A673 (cell line): ENCODE results near the gene TIMP4.

ENCODE experiments used
- EZH2 ChIP-seq: fragments of 200-600 bp; sonication (generic); IDR thresholded peaks from 2 replicates; pipeline ENCODE4 v1.6.1; 2017; ENCODE audit warnings: borderline replicate concordance, low read depth, mild to moderate bottlenecking, mixed read lengths, antibody characterized with exemption, low read length; ENCODE audit not compliant: poor library complexity, severe bottlenecking
- TF ChIP-seq, protein P1 (sequence below): fragments of 300-800, 200-600 bp; sonication (generic); conservative IDR thresholded peaks from 2 replicates; pipeline ENCODE4 v1.5.1; 2017; ENCODE audit warnings: low read depth, mild to moderate bottlenecking, antibody characterized with exemption, low read length, moderate library complexity, mixed read lengths

DNA sequence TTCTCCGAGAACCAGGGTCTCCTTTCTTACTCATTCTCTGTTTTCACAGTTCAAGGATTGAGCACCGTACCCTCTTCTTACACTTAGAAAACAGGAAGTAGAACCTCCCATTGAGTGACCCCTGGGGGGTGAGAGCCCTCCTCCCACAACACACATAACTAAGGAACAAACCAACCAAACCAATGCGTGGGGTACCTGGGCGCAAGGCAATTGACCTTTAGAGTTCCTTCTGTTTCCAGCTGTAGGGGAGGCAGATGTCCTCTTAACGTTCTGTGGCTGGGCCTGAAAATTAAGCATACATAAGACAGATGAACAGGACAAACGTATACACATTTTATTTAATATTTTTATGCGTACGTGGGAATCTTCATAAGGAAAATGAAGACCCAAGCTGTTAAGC, 33.5 kb upstream of the TIMP4 start:
- TF ChIP-seq, protein P1, sequence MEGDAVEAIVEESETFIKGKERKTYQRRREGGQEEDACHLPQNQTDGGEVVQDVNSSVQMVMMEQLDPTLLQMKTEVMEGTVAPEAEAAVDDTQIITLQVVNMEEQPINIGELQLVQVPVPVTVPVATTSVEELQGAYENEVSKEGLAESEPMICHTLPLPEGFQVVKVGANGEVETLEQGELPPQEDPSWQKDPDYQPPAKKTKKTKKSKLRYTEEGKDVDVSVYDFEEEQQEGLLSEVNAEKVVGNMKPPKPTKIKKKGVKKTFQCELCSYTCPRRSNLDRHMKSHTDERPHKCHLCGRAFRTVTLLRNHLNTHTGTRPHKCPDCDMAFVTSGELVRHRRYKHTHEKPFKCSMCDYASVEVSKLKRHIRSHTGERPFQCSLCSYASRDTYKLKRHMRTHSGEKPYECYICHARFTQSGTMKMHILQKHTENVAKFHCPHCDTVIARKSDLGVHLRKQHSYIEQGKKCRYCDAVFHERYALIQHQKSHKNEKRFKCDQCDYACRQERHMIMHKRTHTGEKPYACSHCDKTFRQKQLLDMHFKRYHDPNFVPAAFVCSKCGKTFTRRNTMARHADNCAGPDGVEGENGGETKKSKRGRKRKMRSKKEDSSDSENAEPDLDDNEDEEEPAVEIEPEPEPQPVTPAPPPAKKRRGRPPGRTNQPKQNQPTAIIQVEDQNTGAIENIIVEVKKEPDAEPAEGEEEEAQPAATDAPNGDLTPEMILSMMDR, result no peak
- TF ChIP-seq EZH2, result no peak
